HG03097 (cell line): ENCODE data around the gene LRRC4C.

Experiments used
- ATAC-seq: cut with Tn5 transposase; IDR thresholded peaks from one replicate; pipeline ENCODE4 v1.9.1; 2021; ENCODE audit not compliant: unreplicated experiment, low FRiP score

LRRC4C gene

DNA sequence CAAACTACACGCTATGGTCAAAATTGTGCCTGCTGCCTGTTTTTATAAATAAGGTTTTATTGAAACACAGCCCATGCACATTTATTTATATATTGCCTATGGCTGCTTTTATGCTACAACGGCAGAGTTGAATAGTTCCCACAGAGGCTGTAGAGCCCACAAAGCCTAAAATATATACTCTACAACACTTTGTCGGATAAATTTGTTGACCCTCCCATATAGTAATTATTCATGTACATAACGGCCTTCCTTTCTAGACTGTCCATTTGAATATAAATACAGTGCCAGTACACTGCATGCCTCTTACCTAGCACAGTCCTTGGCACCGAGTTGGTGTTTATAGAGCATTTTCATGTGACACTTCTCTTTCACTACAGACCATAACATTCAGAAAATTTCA lies 314.0 kb downstream of the LRRC4C start:
- no peak for ATAC-seq

DNA sequence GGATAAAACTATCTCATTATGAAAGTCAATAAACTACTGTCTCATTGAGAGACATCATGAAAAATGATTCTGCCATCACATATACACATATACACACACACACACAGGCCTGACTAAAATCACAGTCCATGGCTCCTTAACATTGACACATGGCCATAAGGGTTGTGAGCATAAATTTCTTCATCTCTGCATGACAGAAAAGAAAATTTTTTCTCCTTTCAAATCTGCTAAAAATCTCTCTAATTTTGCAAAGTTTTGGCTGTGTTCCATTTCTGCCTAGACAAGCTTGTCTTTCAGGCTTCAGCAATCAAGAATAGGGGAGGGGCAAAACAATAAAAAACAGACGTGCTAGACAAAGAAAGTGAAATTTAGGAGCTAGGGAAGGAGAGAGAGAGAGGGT lies 324.5 kb downstream of the LRRC4C start:
- no peak for ATAC-seq

DNA sequence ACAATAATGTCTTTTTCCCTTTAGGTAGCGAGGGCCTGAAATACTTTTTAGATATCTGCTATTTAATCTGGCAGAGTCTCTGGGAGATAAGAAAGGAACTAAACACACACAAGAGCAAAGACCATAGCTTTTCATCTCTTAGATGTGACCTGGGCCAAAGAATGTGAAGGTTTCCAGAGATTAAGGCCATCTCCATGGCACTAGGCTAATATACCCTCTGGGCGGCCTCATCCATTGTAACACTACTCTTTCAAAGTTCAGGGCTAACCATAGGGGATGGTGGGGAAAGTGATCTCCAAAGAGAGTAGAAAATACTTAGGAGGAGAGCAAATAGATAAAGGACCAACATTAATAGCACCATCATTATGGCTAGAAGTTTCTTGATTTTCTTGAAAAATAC lies 326.4 kb downstream of the LRRC4C start:
- no peak for ATAC-seq

DNA sequence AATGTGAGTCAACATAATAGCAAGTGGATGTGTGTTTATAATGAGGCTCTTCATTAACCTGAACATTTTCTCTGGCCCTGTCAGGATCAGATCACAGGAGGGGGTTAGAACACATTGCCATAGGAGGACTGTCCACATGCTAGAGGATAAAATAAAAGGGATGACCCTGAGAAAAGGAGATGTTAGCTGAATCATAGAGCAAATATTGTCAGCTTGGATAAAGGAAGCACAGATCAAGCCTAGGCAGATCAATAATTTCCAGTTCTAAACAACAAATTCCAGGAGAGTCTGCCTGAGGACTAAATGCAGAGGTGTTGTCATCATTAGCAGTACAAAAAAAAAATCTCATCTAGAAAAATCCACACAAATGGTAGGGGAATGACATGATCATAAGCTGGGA lies 337.9 kb downstream of the LRRC4C start:
- ATAC-seq: no peak

DNA sequence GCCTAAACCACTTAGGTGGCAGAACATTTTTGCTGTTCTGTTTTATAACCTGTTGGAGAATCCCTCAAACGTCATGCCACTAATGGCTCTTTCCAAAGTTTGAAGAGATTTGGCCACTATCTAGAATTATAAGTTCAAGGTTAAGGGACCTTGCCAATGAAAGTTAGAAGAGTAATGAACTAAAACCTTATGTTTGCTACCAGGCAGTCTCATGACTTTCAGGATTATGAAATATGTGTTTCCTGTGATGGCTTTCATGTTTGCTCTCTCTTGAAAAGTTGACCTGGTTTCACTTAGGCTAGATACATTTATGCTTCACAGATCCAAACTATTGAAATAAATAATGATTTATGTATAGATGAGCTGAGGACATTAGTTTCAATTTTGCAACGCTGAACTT lies 340.0 kb downstream of the LRRC4C start:
- no peak for ATAC-seq

DNA sequence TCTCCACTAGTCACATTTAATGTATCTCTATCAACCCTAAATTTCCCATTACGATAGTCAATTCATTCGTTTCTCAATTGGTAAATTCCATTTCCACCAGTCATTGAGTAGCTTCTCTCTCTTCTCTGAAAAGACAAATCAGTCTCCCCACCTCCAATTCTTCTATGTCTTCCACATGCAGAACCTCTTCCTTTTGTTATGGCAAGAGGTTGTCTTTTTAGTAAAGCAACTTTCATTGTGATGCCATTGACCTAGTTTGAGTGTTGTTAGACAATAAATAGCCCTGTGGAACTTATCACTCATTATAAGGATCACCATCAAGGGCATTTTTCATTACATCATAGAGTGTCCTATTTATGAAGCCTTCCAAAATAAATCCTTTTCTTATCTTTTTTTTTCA lies 340.9 kb downstream of the LRRC4C start:
- no peak for ATAC-seq

DNA sequence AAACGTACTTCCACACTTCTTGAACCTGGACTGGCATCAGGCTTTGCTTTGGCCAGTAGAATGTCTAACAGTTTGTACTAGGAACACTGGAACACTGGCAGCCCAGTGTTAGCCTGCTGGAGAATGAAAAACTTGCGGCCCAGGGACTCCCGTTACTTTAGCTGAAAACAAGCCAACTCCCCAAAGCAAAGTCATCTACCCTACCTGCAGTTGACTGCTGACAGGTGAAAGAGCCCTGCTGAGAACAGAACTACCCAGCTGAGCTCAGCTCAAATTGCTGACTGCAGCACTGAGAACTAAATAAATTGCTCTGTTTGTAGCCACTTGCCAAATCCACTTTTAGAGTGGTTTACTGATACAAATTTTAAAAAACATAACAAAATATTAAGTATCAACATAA lies 342.5 kb downstream of the LRRC4C start:
- ATAC-seq: no peak

DNA sequence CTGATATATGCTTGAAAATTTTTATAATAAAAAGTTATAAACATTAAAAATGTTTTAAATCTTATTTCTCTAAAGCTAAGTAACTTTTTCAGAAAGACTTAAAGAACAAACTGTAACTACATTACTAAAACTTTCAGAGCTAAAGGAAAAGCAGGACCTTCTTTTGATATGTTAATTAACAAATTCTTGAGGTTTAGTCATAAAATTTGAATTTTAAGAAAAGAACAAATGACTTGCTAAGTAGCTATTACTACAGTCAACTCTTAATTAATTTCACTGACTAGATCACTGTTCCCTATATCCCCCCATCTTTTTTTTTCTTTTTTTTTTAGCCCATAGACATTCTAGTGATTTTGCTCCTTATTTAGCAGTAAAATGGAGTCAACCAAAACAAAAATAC lies 344.4 kb downstream of the LRRC4C start:
- no peak for ATAC-seq

DNA sequence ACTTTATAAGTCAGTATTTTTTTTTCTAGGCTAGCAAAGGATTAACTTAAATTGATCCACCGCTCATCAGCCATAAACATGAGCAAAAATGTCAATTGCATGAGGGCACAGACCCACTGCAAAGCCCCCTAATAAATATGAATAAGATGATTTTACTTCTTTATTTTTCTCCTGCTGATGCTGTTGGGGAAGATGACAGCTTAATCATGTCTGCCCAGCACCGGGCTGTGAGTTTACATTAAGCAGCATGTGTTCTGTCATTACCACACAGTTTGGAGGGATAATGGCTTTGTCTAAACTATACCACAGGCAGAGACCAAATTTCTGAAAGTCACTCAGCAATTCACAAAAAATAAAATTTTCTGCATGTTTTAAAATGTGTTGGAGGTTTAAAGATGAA lies 346.3 kb downstream of the LRRC4C start:
- no peak for ATAC-seq

DNA sequence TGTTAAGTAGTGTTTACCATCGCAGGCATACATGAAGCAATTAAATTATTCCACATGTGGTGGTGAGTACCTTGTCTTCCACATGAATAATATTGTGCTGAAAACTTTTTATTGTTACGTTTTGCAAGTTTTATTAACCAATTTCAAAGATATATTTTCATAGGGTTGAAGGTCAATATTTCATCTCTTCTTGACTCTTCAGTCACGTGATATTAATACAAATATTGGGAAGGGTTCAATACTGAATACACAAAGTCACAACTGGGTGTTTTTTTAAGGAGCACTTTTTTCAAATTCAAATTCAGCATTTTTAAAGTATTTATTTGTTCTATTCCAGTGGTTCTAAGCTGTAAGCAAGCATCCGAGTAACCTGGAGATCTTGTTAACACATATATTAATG lies 348.9 kb downstream of the LRRC4C start:
- no peak for ATAC-seq

DNA sequence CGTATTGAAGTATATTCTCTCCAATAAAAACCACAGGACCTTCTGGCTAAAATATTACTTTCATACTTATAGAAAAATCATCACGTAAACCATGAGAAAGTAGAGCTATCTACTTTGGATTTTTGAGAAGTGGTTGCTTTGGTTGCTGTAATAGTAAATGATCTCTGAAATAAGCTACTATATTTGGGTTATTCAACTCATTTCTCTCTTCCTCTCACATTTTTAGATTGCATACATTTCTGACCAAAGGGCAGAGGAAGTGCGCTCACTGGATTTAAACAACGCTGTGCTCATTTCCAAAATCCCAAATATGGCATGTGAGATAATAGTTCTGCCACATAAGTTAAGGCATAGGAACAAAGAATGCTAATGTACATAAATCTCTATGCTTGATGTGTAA lies 357.0 kb downstream of the LRRC4C start:
- no peak for ATAC-seq

DNA sequence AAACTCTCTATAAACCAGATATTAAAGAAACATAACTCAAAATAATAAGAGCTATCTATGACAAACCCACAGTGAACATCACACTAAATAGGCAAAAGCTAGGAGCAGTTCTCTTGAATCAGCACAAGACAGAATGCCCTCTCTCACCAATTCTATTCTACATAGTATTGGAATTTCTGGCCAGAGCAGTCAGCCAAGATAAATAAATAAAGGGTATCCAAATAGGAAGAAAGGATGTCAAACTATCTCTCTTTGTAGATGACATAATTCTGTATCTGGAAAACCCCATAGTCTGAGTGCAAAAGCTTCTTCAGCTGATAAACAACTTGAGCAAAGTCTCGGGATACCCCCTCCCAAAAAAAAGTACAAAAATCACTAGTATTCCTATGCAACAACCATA lies 359.8 kb downstream of the LRRC4C start:
- no peak for ATAC-seq

DNA sequence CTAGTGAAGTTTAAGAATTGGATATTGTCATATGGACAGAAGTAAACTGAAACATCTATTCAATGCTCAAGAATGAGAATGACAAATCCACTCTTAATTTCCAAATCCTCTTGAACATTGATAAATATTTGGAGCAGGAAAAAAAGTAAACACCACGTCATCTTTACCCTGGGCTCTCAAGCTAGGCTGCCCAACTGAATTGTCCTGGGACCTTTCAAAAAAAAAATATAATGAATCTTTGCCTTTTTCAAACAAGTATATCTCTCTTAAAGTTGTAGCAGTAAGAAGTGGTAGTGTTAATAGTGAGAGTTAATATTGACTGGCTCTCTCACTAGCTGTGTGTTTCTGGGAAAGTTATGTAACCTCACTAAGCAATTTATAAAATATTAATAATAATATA lies 374.3 kb downstream of the LRRC4C start:
- no peak for ATAC-seq

DNA sequence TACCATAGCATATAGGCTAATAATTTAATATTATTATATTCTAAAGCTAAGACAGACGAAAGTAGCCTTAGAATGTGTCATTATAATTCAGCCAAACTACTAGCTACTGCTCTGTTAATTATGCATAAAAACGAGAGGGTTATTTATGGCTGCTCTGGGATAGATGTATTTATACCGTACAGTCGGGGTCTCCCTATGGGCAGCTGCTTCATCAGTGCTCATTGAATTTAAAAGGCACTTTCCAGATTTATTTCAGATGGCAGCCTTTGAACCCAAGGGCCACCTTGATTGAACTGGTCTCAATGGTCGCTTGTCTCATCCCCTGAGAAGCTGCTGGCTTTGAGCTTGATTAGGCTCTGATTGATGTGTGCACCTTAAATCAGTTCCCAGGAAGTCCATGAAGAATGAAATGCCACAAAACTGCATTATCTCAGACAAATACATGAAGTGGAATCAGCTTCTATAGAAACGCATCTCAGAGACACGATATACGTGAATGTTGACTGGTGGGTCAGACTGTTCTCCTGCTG lies 377.6 kb downstream of the LRRC4C start:
- ATAC-seq: no peak

DNA sequence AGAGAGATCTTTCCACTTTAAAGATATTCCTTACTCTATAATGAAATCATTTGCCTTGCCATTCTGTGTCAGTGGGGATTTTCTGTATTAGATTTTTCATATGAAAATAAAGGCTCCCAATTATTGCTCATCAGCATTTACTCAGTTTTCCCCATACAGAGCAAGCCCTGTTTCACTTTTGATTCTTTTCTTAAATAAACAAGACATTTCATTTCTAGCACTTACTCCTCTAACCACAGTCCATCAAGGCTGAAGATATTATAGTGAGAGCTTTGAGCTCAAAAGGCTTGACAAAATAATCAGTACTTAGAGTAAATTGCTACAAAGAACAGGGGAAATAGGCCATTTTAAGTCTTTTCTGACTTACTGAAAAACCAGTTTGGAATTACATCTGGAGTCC lies 385.1 kb downstream of the LRRC4C start:
- ATAC-seq: no peak

DNA sequence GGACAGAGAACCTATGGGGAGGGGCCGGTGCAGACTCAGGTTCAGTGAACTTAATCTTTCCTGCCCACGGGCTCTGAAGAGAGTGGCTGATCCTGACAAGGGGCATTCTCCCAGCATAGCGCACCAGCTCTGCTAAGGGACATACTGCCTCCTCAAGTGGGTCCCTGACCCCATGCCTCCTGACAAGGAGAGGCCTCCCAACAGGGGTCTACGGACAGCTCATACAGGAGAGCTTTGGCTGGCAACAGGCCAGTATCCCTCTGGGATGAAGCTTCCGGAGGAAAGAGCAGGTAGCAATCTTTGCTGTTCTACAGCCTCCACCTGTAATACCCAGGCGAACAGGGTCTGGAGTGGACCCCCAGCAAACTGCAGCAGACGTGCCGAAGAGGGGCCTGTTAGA lies 394.0 kb downstream of the LRRC4C start:
- ATAC-seq: no peak

DNA sequence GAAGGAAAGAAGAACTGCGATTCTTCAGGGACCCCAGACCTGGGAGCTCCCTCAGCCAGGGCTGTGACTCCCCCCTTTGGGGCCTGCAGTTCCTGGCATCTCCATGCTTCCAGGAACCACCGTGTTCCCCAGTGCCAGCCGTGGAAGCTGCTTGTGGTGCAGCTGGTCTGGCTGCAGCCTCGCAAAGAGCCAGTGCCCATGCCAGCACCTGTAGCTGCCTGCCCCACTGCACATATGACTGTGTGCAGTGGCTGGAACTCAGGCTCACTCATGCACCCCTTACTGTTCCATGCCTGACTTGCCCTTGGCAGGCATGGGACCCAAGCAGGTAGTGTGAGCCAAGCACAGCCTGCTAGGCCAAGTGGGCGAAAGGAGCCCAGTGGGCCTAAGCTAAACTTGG lies 401.3 kb downstream of the LRRC4C start:
- ATAC-seq: no peak

DNA sequence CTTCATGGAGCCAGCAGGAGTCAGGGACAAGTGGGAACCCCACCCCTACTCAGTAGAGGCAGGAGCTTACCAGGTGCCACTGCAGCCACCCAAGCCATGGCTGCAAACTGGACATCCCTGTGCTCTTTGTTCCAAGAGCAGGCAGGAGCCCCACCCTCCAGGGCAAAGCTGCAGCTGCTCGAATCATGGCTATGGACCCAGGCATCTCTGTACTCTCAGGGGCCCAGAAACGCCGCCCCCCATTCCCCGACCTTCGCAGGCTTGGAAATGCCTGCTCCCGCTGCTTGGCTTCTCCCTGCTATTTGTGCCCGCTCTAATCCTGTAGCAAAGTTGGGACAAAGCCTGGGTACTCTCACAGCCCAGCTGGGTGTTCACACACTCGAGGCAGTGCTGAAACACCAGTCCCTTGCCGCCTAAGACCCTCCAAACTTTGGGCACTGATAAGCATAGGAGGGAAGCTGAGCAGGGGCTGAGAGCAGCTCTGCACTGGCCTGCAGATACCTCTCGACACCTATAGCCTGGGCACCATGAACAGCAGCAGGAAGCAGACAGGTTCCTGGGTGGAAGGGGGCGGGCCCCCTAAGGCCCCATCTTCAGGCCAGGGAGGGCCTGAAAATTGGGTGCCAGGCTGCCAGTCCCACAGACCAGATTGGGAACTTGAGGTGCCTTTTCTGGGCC lies 402.4 kb downstream of the LRRC4C start:
- no peak for ATAC-seq

DNA sequence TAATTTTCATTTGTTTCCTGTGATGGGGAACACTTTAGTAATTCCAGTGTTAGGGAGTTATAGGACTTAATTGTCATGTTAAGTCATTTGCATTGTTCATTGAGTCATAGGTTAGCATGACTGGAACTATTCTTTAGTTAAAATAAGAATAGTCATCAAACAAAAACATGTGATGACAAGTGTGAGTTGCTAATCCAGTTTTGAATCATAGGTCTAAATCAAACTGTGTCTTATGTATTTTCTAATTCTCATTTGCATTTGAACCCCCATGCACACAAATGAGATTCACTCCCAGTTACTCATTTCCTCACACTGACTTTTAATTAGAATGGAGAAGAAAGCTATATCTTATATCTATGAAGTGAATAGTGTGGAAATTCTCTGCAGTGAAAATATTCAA lies 405.6 kb downstream of the LRRC4C start:
- ATAC-seq: no peak

DNA sequence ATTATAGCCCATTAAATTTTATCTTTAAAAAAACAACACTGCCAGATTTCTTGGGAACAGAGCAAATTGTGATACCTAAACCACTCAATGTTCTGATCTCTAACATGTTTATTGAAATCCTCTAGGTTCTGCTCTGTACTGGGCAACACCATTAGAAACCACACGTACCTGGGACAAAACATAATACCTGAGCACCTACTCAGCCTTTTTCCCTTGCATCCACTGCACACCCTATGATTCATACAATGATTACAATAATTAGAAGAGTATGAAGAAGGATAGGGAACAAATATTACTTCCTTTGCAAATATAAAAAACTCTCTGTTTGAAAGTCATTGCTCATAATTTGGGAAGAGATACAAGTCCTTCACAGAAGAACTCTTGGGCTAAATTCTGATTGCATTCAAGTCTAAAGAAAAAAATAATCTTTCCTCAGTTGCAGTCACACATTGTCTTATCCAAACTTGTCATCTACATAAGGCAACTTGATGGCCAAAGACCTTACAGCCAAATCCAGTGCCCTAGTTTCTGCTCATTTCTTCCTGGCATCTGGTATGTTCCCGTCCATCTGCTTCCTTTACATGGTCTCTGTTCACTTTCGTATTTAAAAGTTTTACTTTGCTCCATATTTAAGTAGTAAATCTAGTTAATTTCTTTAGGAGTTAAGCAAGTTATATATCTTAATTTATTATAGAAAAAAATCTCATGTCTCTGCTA lies 407.4 kb downstream of the LRRC4C start:
- no peak for ATAC-seq

DNA sequence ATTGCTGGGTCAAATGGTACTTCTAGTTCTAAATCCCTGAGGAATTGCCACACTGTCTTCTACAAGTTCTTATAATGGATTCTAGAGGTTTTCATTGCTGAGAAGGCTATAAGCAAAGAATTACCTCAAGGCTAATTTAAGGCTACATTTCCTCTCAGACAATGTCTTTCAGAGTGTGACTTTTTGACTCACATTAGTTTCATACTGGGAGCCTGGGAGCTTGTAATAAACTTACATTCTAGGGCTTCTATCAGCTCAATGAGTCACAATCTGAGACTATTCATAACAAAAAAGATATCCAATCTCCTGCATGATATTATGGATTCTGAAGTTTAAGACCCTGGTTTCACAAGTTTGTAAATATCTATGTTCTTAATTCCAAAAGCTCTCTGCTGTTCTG lies 408.7 kb downstream of the LRRC4C start:
- ATAC-seq: no peak

DNA sequence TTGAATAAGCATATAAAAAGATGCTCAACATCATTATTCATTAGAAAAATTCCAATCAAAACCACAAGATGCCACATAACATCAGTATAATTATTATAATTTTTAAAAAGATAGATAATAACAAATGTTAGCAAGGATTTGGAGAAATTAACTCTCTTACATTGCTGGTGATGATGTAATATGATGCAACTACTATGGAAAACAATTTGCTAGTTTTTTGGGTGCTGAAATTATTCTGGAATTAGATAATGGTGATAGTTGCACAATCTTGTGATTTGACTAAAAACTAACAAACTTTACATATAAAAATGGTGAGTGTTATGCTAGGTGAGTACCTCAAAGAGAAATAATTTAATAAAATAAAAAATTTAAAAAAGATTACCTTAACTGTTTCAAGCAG lies 412.2 kb downstream of the LRRC4C start:
- no peak for ATAC-seq
